GM10847 (cell line): ENCODE data around the gene DPP9.

Experiments used
- POLR2A ChIP-seq: IDR thresholded peaks from 2 replicates; pipeline ENCODE4 v1.6.1; 2011; ENCODE audit not compliant: insufficient read length; ENCODE audit errors: extremely low read depth

The DPP9 gene

GRCh38 chr19:4701557-4701956 lies 22.1 kb downstream of the DPP9 start:
- no peak for TF ChIP-seq POLR2A

GRCh38 chr19:4700693-4700970 lies 23.0 kb downstream of the DPP9 start:
- no peak for TF ChIP-seq POLR2A

GRCh38 chr19:4699826-4700692 lies 23.6 kb downstream of the DPP9 start:
- TF ChIP-seq POLR2A: no peak

- no peak for TF ChIP-seq POLR2A
Observed at GRCh38 chr19:4697304-4697703, 26.3 kb downstream of the DPP9 start.

- TF ChIP-seq POLR2A: no peak
Observed at GRCh38 chr19:4695224-4695731, 28.4 kb downstream of the DPP9 start.

GRCh38 chr19:4694211-4694987 lies 29.2 kb downstream of the DPP9 start:
- no peak for TF ChIP-seq POLR2A

GRCh38 chr19:4693471-4694121 lies 30.0 kb downstream of the DPP9 start:
- TF ChIP-seq POLR2A: no peak

- TF ChIP-seq POLR2A: no peak
Observed at GRCh38 chr19:4693078-4693350, 30.6 kb downstream of the DPP9 start.

GRCh38 chr19:4692251-4693077 lies 31.2 kb downstream of the DPP9 start:
- no peak for TF ChIP-seq POLR2A

GRCh38 chr19:4691373-4691772 lies 32.3 kb downstream of the DPP9 start:
- TF ChIP-seq POLR2A: no peak

GRCh38 chr19:4690361-4690760 lies 33.3 kb downstream of the DPP9 start:
- no peak for TF ChIP-seq POLR2A

GRCh38 chr19:4689403-4689802 lies 34.2 kb downstream of the DPP9 start:
- TF ChIP-seq POLR2A: no peak

GRCh38 chr19:4688587-4688986 lies 35.1 kb downstream of the DPP9 start:
- TF ChIP-seq POLR2A: no peak

GRCh38 chr19:4687396-4687795 lies 36.2 kb downstream of the DPP9 start:
- no peak for TF ChIP-seq POLR2A

GRCh38 chr19:4686700-4687099 lies 36.9 kb downstream of the DPP9 start:
- no peak for TF ChIP-seq POLR2A
